Neural progenitor cell (in vitro differentiated cells): Measurements from ENCODE around the gene DLGAP4. TPM values are rescaled to one million over a fixed set of nuclear protein-coding genes. Genes with fewer than 3 reads are reported as not detected.
A peak's percentile ranks its signal among the peaks of the same experiment; 100 is the strongest.

Experiments
- DNase-seq: peaks from one replicate; pipeline ENCODE4 v3.0.0-alpha.2; 2016; ENCODE audit warnings: low spot score
- H2AFZ ChIP-seq: fragments of 200-600 bp; sonication (generic); replicated peaks from 2 replicates; pipeline ENCODE4 v1.6.1; 2016; ENCODE audit warnings: antibody characterized with exemption
- H3F3A ChIP-seq: fragments of 200-600 bp; sonication (generic); 2 replicates; pipeline ENCODE4 v1.6.1; 2016; ENCODE audit warnings: antibody characterized with exemption, low read depth
- H3K27ac ChIP-seq: fragments of 200-600 bp; sonication (generic); 2 replicates; pipeline ENCODE4 v1.5.1; 2016; ENCODE audit warnings: mild to moderate bottlenecking
- H3K27me3 ChIP-seq: fragments of 200-600 bp; sonication (generic); 2 replicates; pipeline ENCODE4 v1.6.1; 2016; ENCODE audit warnings: mild to moderate bottlenecking, moderate library complexity
- H3K36me3 ChIP-seq: fragments of 200-600 bp; sonication (generic); 2 replicates; pipeline ENCODE4 v1.5.1; 2016
- H3K4me1 ChIP-seq: fragments of 200-600 bp; sonication (generic); 2 replicates; pipeline ENCODE4 v1.6.1; 2016; ENCODE audit warnings: mixed run types
- H3K4me2 ChIP-seq: fragments of 200-600 bp; sonication (generic); 2 replicates; pipeline ENCODE4 v1.6.1; 2016
- H3K4me3 ChIP-seq: fragments of 200-600 bp; sonication (generic); 2 replicates; pipeline ENCODE4 v1.5.1; 2016
- H3K79me2 ChIP-seq: fragments of 200-600 bp; sonication (generic); 2 replicates; pipeline ENCODE4 v1.6.1; 2016; ENCODE audit warnings: low read depth
- H3K9ac ChIP-seq: fragments of 200-600 bp; sonication (generic); 2 replicates; pipeline ENCODE4 v1.6.1; 2016
- H3K9me3 ChIP-seq: fragments of 200-600 bp; sonication (generic); 2 replicates; pipeline ENCODE4 v1.5.1; 2016; ENCODE audit warnings: low read depth
- H4K20me1 ChIP-seq: fragments of 200-600 bp; sonication (generic); 2 replicates; pipeline ENCODE4 v1.6.1; 2016; ENCODE audit warnings: low read depth
- H3K27ac Mint-ChIP-seq: 3 replicates; pipeline ENCODE4 v1.8.0; 2021; ENCODE audit warnings: mixed read lengths
- H3K27me3 Mint-ChIP-seq: 2 replicates; pipeline ENCODE4 v1.8.0; 2022; ENCODE audit warnings: low read depth, mild to moderate bottlenecking, inconsistent platforms, moderate library complexity, mixed read lengths; ENCODE audit not compliant: insufficient read depth
- H3K36me3 Mint-ChIP-seq: 3 replicates; pipeline ENCODE4 v1.8.0; 2021; ENCODE audit warnings: mixed read lengths
- H3K4me1 Mint-ChIP-seq: 3 replicates; pipeline ENCODE4 v1.8.0; 2021; ENCODE audit warnings: mixed read lengths
- H3K4me3 Mint-ChIP-seq: 3 replicates; pipeline ENCODE4 v1.8.0; 2021; ENCODE audit warnings: mild to moderate bottlenecking, moderate library complexity, mixed read lengths
- H3K9me3 Mint-ChIP-seq: 3 replicates; pipeline ENCODE4 v1.8.0; 2020; ENCODE audit warnings: mixed read lengths
- EZH2 ChIP-seq: fragments of 200-600 bp; sonication (generic); IDR thresholded peaks from 2 replicates; pipeline ENCODE4 v1.6.1; 2017; ENCODE audit warnings: antibody characterized with exemption, mild to moderate bottlenecking, moderate library complexity
- EZH2phosphoT487 ChIP-seq: fragments of 200-600 bp; sonication (generic); IDR thresholded peaks from 2 replicates; pipeline ENCODE4 v1.6.1; 2017; ENCODE audit warnings: antibody characterized with exemption
- total RNA-seq: library from RNA; depleted of rRNA; stranded (reverse); fragments of >200 nt; gene quantifications from 2 replicates; pipeline ENCODE4 v1.2.3, GENCODE V29; 2015; ENCODE audit warnings: low replicate concordance
- TF ChIP-seq, protein P1 (sequence below): fragments of 200-600 bp; sonication (generic); IDR thresholded peaks from 2 replicates; pipeline ENCODE4 v1.5.1; 2017; ENCODE audit warnings: antibody characterized with exemption, mild to moderate bottlenecking

The DLGAP4 gene
- total RNA-seq, 1 donor from 2014 or later, result 21.7 TPM

DNA sequence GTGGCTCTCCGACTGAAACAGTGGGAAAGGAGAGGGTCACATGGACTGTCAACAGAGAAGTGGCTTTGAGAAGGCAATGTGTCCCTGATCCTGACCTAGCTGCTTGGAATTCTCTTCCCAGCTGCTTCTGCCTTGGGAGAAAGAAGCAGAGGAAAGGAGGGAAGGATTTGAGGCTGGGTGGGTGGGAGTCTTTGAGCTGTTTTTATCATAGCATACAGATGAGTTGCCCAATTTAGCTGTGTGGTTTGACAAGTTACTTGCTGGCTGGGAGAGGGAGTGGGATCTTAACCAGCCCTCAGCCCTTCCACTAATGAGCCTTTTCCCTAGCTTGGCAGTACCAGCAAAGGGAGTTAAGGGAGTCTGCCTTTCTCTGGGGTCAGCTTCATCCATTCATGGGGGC lies 184.1 kb downstream of the DLGAP4 start:
- Histone ChIP-seq H3K36me3 (no peaks in the 10 kb centered on the region), H3K79me2 (peaks cover 92% of the 10 kb centered on the region)
- H3K27ac Mint-ChIP-seq, result no peak overlapping the region

DNA sequence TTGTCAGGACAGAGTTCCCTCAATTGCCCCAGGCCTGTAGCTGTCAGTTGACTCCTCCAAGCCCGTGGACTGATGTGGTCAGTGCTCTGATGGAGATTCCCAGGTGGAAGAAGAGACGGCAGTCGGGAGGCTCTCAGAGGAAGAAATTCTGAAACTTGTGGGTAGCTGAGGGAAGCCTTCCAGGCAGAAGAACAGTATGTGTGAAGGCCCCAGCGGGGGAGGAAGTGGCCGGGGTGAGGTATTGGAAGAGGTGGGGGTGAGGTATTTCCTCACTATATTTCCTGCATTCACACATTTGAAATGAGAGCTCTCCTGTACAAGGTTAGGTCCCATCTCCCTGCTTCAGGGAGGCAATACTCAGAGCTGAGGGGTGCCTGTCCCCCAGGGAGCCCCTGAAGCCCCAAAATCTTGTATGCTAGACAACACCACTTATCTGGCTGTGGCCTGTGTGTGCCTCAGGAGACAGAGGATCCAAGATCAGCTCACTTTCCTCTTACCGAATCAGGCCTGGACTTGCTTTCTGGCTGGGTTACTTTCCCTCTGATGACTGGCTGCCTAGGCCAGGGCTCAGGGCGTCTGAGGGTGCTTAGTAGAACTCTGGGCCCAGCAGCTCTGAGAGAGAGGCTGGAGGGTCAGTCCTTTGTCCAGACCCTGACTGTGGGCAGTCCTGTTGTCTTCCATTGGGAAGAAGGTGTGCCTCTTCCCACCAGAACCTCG lies 185.9 kb downstream of the DLGAP4 start:
- H3K9me3 ChIP-seq, result no peaks in the 10 kb centered on the region
- H3K9ac ChIP-seq, result no peak overlapping the region
- no peak overlapping the region for H3K4me3 ChIP-seq
- H3K27me3 ChIP-seq, result no peaks in the 10 kb centered on the region
- peaks cover 17% of the 10 kb centered on the region for H3F3A ChIP-seq
- DNase-seq, result no peak
- peaks cover 12% of the 10 kb centered on the region for H3K36me3 Mint-ChIP-seq
- no peak overlapping the region for H3K27ac Mint-ChIP-seq
- H2AFZ ChIP-seq, result no peak overlapping the region
- TF ChIP-seq EZH2phosphoT487 (no peak), EZH2 (no peak)
- TF ChIP-seq, protein P1, sequence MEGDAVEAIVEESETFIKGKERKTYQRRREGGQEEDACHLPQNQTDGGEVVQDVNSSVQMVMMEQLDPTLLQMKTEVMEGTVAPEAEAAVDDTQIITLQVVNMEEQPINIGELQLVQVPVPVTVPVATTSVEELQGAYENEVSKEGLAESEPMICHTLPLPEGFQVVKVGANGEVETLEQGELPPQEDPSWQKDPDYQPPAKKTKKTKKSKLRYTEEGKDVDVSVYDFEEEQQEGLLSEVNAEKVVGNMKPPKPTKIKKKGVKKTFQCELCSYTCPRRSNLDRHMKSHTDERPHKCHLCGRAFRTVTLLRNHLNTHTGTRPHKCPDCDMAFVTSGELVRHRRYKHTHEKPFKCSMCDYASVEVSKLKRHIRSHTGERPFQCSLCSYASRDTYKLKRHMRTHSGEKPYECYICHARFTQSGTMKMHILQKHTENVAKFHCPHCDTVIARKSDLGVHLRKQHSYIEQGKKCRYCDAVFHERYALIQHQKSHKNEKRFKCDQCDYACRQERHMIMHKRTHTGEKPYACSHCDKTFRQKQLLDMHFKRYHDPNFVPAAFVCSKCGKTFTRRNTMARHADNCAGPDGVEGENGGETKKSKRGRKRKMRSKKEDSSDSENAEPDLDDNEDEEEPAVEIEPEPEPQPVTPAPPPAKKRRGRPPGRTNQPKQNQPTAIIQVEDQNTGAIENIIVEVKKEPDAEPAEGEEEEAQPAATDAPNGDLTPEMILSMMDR, result no peak
- H4K20me1 ChIP-seq, result peaks cover 98% of the 10 kb centered on the region
- no peaks in the 10 kb centered on the region for H3K9me3 Mint-ChIP-seq
- no peak overlapping the region for H3K4me2 ChIP-seq
- no peaks in the 10 kb centered on the region for H3K4me1 ChIP-seq
- H3K79me2 ChIP-seq, result peaks cover 80% of the 10 kb centered on the region
- peaks cover 4% of the 10 kb centered on the region for H3K27me3 Mint-ChIP-seq
- no peak overlapping the region for H3K4me3 Mint-ChIP-seq
- H3K4me1 Mint-ChIP-seq, result peaks cover 26% of the 10 kb centered on the region
- H3K27ac ChIP-seq, result peak overlapping the region; percentile 34
- no peaks in the 10 kb centered on the region for H3K36me3 ChIP-seq

More for the DNA sequence above, 184.1 kb downstream of the DLGAP4 start:
- Histone ChIP-seq H3K4me1 (no peaks in the 10 kb centered on the region), H3K9me3 (no peaks in the 10 kb centered on the region), H3K27ac (no peak overlapping the region), H3K27me3 (no peaks in the 10 kb centered on the region), H3F3A (peaks cover 17% of the 10 kb centered on the region), H3K9ac (no peak overlapping the region), H3K4me2 (no peak overlapping the region), H2AFZ (no peak overlapping the region), H3K4me3 (no peak overlapping the region), H4K20me1 (peaks cover 100% of the 10 kb centered on the region)
- TF ChIP-seq EZH2, result no peak
- TF ChIP-seq EZH2phosphoT487, result no peak
- TF ChIP-seq, protein P1, result no peak
- Mint-ChIP-seq H3K36me3 (peaks cover 7% of the 10 kb centered on the region), H3K4me3 (no peak overlapping the region), H3K27me3 (peaks cover 4% of the 10 kb centered on the region), H3K9me3 (no peaks in the 10 kb centered on the region), H3K4me1 (peaks cover 38% of the 10 kb centered on the region)
- no peak for DNase-seq

DNA sequence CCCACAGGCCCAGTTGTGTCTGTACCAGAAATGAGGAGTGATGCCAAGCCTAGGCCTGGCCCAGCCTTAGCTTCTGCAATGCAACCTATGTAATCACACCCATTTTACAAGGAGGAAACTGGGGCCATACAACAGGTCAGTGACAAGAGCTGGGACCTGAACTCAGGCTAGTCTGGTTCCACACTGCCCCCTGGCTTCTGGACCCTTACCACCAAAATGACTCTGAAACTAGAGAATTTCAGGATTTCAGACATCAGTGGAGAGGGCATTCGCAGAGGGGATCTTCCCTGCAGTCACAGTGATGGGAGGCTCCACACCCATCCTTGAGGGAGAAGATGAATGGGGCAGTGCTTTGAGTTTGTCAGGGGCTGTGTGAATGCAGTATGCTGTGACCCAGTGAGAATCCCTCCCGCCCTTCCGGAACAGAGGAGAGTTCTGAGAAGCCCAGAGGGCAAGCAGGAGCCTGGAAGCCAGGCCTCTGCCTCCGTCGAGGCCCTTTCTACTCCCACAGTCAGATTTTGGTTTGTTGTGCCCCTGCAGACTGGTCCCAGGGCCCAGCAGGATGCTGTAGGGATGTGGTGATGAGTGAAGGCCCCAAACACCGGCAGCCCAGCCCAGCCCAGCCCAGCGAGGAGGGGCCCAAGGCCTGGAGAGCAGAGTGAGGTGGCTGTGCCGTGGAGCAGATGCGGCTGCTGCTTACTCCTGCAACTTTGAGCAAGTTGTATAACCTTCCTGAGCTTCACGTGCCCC lies 187.1 kb downstream of the DLGAP4 start:
- no peak overlapping the region for H2AFZ ChIP-seq
- H3K4me1 ChIP-seq, result peaks cover 11% of the 10 kb centered on the region
- peaks cover 96% of the 10 kb centered on the region for H4K20me1 ChIP-seq
- no peaks in the 10 kb centered on the region for H3K27me3 ChIP-seq
- no peaks in the 10 kb centered on the region for H3K36me3 ChIP-seq
- H3K4me1 Mint-ChIP-seq, result peaks cover 30% of the 10 kb centered on the region
- H3F3A ChIP-seq, result peaks cover 25% of the 10 kb centered on the region
- peak; percentile 57 for DNase-seq
- H3K4me3 ChIP-seq, result no peak overlapping the region
- no peaks in the 10 kb centered on the region for H3K9me3 Mint-ChIP-seq
- peaks cover 2% of the 10 kb centered on the region for H3K27me3 Mint-ChIP-seq
- no peak overlapping the region for H3K4me2 ChIP-seq
- no peak overlapping the region for H3K9ac ChIP-seq
- peaks cover 14% of the 10 kb centered on the region for H3K36me3 Mint-ChIP-seq
- TF ChIP-seq, protein P1, result peak; percentile 60
- no peak for TF ChIP-seq EZH2phosphoT487
- no peak for TF ChIP-seq EZH2
- H3K9me3 ChIP-seq, result no peaks in the 10 kb centered on the region
- peaks cover 70% of the 10 kb centered on the region for H3K79me2 ChIP-seq
- H3K27ac ChIP-seq, result peak overlapping the region; percentile 74
- no peak overlapping the region for H3K4me3 Mint-ChIP-seq
- no peak overlapping the region for H3K27ac Mint-ChIP-seq
